Gastroesophageal sphincter (tissue), 3 donors: ENCODE measurements around the gene BRINP2.

Experiments
- EP300 ChIP-seq: sonication (generic); formaldehyde crosslinking; IDR thresholded peaks from one replicate; pipeline ENCODE4 v1.6.1; 2017; ENCODE audit warnings: antibody characterized with exemption, mild to moderate bottlenecking
- TF ChIP-seq, protein P1 (sequence below), 4 experiments: fragments of 200-600 bp in 2 of 4; fragments of 450-650 bp in 2 of 4; sonication (generic) in 1 of 4; IDR thresholded peaks; one replicate each; pipeline ENCODE4 v1.5.1; 2017 to 2019; ENCODE audit warnings: antibody characterized with exemption in 4 of 4, mild to moderate bottlenecking in 2 of 4, moderate library complexity in 2 of 4

DNA sequence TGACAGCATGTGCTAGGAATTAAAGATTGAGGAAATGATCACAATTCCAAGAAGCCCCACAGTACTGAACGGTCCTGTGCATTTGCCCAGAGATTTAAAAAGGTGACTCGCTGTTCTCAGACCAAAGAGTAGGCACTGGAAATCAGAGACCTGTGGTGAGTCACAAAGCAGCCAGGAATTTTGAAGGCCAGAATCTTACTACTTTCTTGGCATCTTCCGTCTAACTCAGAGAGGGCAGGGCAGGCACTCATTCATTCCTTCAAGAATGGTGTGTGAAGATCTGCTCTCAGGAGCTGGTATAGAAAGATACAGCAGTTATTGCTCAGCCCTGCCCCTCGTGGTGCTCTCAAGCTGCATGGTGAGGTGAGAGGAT, 57.9 kb downstream of the BRINP2 start:
- TF ChIP-seq, protein P1, sequence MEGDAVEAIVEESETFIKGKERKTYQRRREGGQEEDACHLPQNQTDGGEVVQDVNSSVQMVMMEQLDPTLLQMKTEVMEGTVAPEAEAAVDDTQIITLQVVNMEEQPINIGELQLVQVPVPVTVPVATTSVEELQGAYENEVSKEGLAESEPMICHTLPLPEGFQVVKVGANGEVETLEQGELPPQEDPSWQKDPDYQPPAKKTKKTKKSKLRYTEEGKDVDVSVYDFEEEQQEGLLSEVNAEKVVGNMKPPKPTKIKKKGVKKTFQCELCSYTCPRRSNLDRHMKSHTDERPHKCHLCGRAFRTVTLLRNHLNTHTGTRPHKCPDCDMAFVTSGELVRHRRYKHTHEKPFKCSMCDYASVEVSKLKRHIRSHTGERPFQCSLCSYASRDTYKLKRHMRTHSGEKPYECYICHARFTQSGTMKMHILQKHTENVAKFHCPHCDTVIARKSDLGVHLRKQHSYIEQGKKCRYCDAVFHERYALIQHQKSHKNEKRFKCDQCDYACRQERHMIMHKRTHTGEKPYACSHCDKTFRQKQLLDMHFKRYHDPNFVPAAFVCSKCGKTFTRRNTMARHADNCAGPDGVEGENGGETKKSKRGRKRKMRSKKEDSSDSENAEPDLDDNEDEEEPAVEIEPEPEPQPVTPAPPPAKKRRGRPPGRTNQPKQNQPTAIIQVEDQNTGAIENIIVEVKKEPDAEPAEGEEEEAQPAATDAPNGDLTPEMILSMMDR (IDR thresholded peaks at IDR 0.05), result no peak
- TF ChIP-seq EP300, result no peak
